ENCODE data around the gene MMD. TPM values are rescaled to one million over a fixed set of nuclear protein-coding genes. Genes with fewer than 3 reads are reported as not detected.

The MMD gene
- total RNA-seq, 1 donor from 2014 or later = 36.9 TPM

DNA sequence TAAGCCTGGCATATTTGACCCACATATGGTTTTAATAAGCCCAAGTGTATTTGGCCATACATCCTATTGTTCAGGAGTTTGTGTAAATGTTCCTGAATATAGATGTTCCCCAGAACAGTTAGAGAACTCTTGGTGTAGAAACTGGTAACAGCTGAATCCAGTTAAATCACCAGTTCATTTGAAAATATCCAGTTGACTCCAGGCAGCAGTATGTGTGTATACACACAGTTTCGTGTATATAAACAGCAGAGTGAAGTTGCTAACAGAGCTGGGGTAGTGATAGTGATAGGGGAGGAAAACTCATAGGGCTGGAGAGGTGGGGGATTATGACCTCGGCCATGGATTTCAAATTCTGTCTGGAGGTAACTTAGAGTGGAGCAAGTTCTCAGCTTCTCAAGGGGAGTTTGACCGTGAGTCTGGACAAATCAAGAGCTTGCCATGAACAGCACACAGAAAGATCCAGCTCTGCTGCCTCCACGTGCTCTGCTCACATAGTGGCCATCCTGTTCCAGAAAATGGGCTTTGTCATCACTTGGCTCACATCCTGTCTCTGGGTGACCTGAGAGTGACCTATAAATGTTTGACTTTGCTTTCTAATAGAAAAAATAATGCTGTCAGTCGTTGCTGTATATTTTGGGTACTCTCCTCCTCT, 30.6 kb upstream of the MMD start:
- H3K4me3 Mint-ChIP-seq = no peak overlapping the region
- H3K27me3 Mint-ChIP-seq = no peaks in the 10 kb centered on the region
- no peaks in the 10 kb centered on the region for H3K36me3 Mint-ChIP-seq
- peaks cover 61% of the 10 kb centered on the region for H3K4me1 Mint-ChIP-seq (ENCODE audit: unreplicated experiment)
- H3K9me3 Mint-ChIP-seq = peaks cover 4% of the 10 kb centered on the region
- TF ChIP-seq, protein P1, sequence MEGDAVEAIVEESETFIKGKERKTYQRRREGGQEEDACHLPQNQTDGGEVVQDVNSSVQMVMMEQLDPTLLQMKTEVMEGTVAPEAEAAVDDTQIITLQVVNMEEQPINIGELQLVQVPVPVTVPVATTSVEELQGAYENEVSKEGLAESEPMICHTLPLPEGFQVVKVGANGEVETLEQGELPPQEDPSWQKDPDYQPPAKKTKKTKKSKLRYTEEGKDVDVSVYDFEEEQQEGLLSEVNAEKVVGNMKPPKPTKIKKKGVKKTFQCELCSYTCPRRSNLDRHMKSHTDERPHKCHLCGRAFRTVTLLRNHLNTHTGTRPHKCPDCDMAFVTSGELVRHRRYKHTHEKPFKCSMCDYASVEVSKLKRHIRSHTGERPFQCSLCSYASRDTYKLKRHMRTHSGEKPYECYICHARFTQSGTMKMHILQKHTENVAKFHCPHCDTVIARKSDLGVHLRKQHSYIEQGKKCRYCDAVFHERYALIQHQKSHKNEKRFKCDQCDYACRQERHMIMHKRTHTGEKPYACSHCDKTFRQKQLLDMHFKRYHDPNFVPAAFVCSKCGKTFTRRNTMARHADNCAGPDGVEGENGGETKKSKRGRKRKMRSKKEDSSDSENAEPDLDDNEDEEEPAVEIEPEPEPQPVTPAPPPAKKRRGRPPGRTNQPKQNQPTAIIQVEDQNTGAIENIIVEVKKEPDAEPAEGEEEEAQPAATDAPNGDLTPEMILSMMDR (conservative IDR thresholded peaks at IDR 0.05) = no peak
- H3K27ac Mint-ChIP-seq = peak overlapping the region; percentile 68
- DNase-seq (ENCODE audit: extremely low spot score, unreplicated experiment) = no peak

- peaks cover 59% of the 10 kb centered on the region for H3K4me1 Mint-ChIP-seq (ENCODE audit: unreplicated experiment)
- H3K4me3 Mint-ChIP-seq = no peak overlapping the region
- peaks cover 4% of the 10 kb centered on the region for H3K9me3 Mint-ChIP-seq
- H3K27me3 Mint-ChIP-seq = no peaks in the 10 kb centered on the region
- no peak for DNase-seq (ENCODE audit: extremely low spot score, unreplicated experiment)
- no peaks in the 10 kb centered on the region for H3K36me3 Mint-ChIP-seq
- TF ChIP-seq, protein P1 (conservative IDR thresholded peaks at IDR 0.05) = no peak
- H3K27ac Mint-ChIP-seq = no peak overlapping the region
Observed at GRCh38 chr17:55451758-55452138, 30.1 kb upstream of the MMD start.

- Mint-ChIP-seq H3K4me3 (no peak overlapping the region), H3K27me3 (no peaks in the 10 kb centered on the region), H3K9me3 (peaks cover 4% of the 10 kb centered on the region), H3K36me3 (no peaks in the 10 kb centered on the region), H3K4me1 (ENCODE audit: unreplicated experiment) (peaks cover 58% of the 10 kb centered on the region), H3K27ac (peak overlapping the region; percentile 67)
- DNase-seq (ENCODE audit: extremely low spot score, unreplicated experiment) = no peak
- TF ChIP-seq, protein P1 (conservative IDR thresholded peaks at IDR 0.05) = no peak
Observed at GRCh38 chr17:55451203-55451641, 29.6 kb upstream of the MMD start.

DNA sequence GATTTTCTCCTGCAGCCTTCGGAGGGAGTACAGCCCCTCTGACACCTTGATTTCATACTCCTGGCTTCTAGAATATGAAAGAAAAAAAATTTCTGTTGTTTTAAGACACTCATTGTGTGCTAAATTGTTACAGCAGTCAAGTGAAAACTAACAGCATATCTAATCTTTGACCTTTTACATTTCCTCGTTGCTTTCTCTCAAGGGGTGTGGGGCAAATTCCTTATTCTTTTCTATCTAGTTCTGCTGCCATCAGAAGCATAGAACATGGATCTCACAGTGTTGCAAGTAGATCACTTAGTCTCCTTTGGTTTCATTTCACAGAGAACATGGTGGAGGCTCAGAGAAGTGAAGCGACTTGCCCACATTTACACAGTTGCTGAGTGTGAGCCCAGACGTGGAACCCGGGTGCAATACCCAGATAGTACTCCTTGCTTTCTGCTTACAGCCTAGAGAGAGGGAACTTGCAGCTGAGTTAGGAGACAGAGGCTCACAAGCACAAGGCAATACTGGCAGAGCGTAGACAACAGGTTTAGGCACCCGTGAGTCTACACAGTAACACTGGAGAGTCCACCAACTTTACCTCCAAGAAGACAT, 28.7 kb upstream of the MMD start:
- Mint-ChIP-seq H3K27me3 (no peaks in the 10 kb centered on the region), H3K27ac (peak overlapping the region; percentile 60), H3K36me3 (no peaks in the 10 kb centered on the region), H3K4me1 (ENCODE audit: unreplicated experiment) (peaks cover 55% of the 10 kb centered on the region), H3K4me3 (no peak overlapping the region), H3K9me3 (peaks cover 4% of the 10 kb centered on the region)
- TF ChIP-seq, protein P1 (conservative IDR thresholded peaks at IDR 0.05) = no peak
- no peak for DNase-seq (ENCODE audit: extremely low spot score, unreplicated experiment)

DNA sequence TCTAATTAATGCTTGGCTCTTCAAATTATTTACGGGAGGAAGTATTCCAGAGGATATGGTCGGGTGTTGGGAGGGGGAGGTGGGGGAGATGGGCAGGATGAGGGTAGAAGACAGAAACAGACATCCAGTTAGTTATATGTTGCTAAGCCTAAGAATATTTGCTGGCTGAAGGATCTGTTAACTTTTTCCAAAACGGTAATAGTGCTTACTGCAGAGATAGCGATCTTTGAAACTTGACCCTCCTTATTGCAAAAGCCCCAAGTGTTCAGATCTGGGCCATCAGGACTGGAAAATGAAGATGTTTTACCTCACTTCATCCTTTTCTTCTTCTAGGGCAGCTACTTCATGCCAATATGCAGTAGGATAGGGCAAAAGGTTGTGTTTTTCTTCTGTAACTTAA, 27.0 kb upstream of the MMD start:
- no peaks in the 10 kb centered on the region for H3K36me3 Mint-ChIP-seq
- peaks cover 50% of the 10 kb centered on the region for H3K4me1 Mint-ChIP-seq (ENCODE audit: unreplicated experiment)
- no peak overlapping the region for H3K4me3 Mint-ChIP-seq
- H3K9me3 Mint-ChIP-seq = peaks cover 4% of the 10 kb centered on the region
- H3K27me3 Mint-ChIP-seq = no peaks in the 10 kb centered on the region
- TF ChIP-seq, protein P1 (conservative IDR thresholded peaks at IDR 0.05) = no peak
- H3K27ac Mint-ChIP-seq = no peak overlapping the region
- no peak for DNase-seq (ENCODE audit: extremely low spot score, unreplicated experiment)
